Colonic mucosa (tissue), 4 donors: ENCODE measurements around the gene CCDC9. TPM values are rescaled to one million over a fixed set of nuclear protein-coding genes. Genes with fewer than 3 reads are reported as not detected.

ENCODE experiments used
- DNase-seq: peaks from one replicate; pipeline ENCODE4 v3.0.0-alpha.2; 2020
- H3K27ac ChIP-seq: fragments of 200-600 bp; one replicate; pipeline ENCODE4 v1.8.0; 2021
- H3K27me3 ChIP-seq: fragments of 200-600 bp; one replicate; pipeline ENCODE4 v1.8.0; 2021
- H3K36me3 ChIP-seq: fragments of 200-600 bp; one replicate; pipeline ENCODE4 v1.8.0; 2021
- H3K4me1 ChIP-seq: fragments of 200-600 bp; one replicate; pipeline ENCODE4 v1.8.0; 2021; ENCODE audit warnings: mild to moderate bottlenecking
- H3K4me3 ChIP-seq: fragments of 200-600 bp; one replicate; pipeline ENCODE4 v1.8.0; 2021
- H3K9ac ChIP-seq, 2 donors: one replicate each; pipeline ENCODE4 v1.7.0; 2013; ENCODE audit warnings: control low read depth in 2 of 2, low read depth in 2 of 2, low read length in 2 of 2
- H3K9me3 ChIP-seq: fragments of 200-600 bp; one replicate; pipeline ENCODE4 v1.8.0; 2021
- intact Hi-C: fragments of 100-400 bp; cut with DNase I; formaldehyde crosslinking; loops from one replicate; pipeline ENCODE4 v1.14.1; 2022
- total RNA-seq, 2 donors: library from RNA; stranded (reverse); fragmentation: NEBNext Ultra II Directional in 1 of 2; extraction: Animal tissue kit (Norgen Biotek cat#: 25700) in 1 of 2; gene quantifications; one replicate each; pipeline ENCODE4 v1.2.1, GENCODE V29; 2021
- TF ChIP-seq, protein P1 (sequence below): fragments of 200-600 bp; IDR thresholded peaks from one replicate; pipeline ENCODE4 v1.8.0; 2022; ENCODE audit warnings: antibody characterized with exemption, mild to moderate bottlenecking
- donor health status: healthy.
- donor health status: DM: no; HTN: no; CAD: no.
- donor health status: DM: no; HTN: no; CAD: no.

CCDC9 gene
- total RNA-seq, 2 donors from 2014 or later, result 27.2 to 37.3 TPM

DNA sequence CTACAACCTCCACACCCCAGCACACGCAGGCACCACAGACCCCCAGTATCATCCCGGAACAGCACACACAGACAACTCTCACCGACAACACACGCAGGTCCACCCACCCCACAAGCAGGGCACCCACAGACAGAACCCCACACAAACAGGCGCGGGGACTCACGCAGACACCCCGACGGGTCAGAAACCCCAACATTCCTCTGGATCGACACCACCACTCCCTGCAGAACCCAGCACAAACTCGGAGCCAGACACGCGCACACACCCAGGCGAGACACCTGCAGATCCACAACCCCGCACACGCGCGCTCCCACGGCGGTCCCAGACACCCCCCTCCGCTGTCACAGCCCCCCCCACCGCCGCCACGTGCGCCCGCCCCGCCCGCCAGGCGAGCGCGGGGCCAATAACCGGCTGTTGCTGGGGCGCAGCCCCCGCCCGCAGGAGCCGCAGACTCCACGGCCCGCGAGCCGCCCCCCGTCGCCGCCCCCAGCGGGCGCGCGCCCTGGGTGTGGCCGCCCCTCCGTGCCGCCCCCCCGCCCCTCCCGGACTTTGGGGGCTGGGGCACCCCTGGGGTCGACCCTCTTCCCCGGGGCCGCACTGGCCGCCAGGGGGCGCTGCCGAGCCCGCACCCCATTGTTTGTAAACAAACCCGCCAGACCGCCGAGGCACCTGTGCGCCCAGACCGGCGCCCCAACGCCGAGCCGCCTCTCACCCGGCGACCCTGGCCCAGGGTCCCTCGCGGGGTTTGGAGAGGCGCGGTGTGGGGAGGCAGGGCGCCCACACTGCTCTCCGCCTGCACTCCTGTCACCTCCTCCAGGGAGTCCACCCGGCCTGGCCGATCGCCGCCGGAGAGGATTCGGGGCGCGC lies 26.0 kb upstream of the CCDC9 start:
- no peaks in the 10 kb centered on the region for H3K27me3 ChIP-seq
- peak overlapping the region; percentile 87 for H3K27ac ChIP-seq
- no peaks in the 10 kb centered on the region for H3K9me3 ChIP-seq
- peak overlapping the region; percentile 95 for H3K4me3 ChIP-seq
- TF ChIP-seq, protein P1, sequence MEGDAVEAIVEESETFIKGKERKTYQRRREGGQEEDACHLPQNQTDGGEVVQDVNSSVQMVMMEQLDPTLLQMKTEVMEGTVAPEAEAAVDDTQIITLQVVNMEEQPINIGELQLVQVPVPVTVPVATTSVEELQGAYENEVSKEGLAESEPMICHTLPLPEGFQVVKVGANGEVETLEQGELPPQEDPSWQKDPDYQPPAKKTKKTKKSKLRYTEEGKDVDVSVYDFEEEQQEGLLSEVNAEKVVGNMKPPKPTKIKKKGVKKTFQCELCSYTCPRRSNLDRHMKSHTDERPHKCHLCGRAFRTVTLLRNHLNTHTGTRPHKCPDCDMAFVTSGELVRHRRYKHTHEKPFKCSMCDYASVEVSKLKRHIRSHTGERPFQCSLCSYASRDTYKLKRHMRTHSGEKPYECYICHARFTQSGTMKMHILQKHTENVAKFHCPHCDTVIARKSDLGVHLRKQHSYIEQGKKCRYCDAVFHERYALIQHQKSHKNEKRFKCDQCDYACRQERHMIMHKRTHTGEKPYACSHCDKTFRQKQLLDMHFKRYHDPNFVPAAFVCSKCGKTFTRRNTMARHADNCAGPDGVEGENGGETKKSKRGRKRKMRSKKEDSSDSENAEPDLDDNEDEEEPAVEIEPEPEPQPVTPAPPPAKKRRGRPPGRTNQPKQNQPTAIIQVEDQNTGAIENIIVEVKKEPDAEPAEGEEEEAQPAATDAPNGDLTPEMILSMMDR, result peak; percentile 71
- intact Hi-C loops, result no loop called here
- peak; percentile 85 for DNase-seq
- H3K9ac ChIP-seq, result peak overlapping the region; percentile 72 to 99
- H3K36me3 ChIP-seq, result no peaks in the 10 kb centered on the region
- H3K4me1 ChIP-seq, result peaks cover 10% of the 10 kb centered on the region

DNA sequence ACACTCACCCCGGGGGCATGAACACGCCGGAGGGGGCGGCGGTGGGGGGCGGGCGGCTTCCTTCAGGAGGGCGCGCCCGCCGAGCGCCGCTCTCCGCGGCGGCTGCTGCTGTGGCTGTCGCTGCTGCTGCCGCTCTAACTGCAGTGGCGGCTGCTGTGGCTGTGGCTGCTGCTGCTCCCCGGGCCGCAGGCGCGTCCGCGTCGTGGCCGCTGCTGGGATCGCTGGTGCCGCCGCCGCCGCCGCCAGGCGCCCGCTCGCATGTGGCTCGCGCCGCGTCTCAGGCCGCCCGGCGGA lies 25.5 kb upstream of the CCDC9 start, which contains the start of gene BBC3:
Gene BBC3, minus strand, starts transcription at position 279 of the 294 bp plus-strand sequence. CDS start 2,768 bp downstream, outside the sequence.
- intact Hi-C loops, result no loop called here
- Histone ChIP-seq H3K36me3 (no peaks in the 10 kb centered on the region), H3K9me3 (no peaks in the 10 kb centered on the region), H3K27ac (peak within 1 kb of the TSS; percentile 88), H3K4me1 (peaks cover 10% of the 10 kb centered on the region), H3K27me3 (no peaks in the 10 kb centered on the region), H3K4me3 (peak within 1 kb of the TSS; percentile 95), H3K9ac (peak within 1 kb of the TSS; percentile 86 to 100)
- DNase-seq, result no peak
- TF ChIP-seq, protein P1, result no peak

DNA sequence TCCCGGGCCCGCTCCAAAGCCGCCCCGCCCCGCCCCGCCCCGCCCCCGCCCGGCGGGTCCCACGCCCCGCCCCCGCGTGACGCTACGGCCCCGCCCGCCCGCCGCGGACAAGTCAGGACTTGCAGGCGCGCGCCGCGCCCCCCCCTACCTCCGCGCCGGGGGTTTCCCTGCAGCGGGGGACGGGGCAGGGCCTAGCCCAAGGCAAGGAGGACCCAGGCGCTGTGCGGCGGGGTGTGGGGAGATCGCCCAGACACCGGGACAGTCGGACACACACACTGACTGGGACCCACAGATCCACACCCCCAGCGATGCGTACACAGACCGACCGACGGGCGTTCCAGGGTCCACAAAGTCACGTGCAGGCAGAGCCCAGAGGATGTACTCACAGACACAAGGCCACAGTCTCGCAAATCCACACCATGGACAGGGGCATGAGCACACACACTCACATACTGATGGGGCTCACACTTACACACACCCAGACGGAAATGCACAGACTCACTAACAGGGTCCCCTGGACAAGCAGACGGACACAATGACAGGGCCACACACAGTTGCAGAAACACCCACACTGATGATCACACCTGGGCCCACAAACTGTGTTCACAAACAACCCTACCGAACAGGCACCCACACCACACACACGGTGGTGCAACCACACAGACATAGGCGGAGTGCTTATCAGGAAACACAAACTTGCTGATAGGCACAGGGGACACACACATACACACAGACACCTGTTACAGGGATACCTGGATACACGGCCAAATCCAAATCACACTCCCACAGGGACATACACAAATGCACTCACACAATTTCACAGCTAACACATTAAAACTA lies 24.9 kb upstream of the CCDC9 start:
- H3K27me3 ChIP-seq, result no peaks in the 10 kb centered on the region
- no peaks in the 10 kb centered on the region for H3K36me3 ChIP-seq
- H3K27ac ChIP-seq, result peak overlapping the region; percentile 88
- intact Hi-C loops, result no loop called here
- DNase-seq, result peak; percentile 93
- peak overlapping the region; percentile 86 to 100 for H3K9ac ChIP-seq
- no peaks in the 10 kb centered on the region for H3K9me3 ChIP-seq
- peaks cover 10% of the 10 kb centered on the region for H3K4me1 ChIP-seq
- H3K4me3 ChIP-seq, result peak overlapping the region; percentile 95
- TF ChIP-seq, protein P1, result no peak

DNA sequence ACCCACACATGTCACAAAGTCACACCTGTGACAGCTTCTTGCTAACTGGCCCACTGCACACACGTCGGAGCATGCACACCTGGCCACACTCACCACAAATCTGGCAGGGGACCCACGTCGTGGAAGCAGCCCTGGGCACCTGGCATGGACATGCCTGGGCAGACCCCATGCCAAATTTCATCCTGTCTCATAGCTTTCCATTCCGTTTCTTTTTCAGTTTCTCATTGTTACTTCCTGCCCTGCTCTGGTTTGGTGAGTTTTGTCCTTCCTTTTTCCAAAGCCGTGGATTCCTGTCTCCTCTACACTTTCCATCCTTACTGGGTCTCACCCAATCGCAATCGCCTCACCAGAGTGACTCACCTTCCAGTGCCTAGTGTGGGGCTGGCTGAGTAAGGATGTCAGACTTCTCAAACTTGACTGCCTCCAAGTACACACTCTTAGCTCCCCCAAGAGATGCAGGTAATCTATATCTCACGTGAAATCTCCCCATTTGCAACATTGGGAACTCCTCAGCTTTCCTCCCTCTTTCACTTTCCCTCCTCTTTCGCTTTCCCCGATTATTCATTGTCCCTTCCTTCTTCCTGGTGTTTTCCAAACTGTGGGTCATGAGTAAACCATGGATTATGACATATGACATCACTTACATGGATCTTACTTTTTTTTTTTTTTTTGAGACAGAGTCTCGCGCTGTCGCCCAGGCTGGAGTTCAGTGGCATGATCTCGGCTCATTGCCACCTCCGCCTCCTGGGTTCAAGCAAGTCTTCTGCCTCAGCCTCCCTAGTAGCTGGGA lies 23.7 kb upstream of the CCDC9 start:
- DNase-seq, result peak; percentile 70

More for the DNA sequence above, 23.7 kb upstream of the CCDC9 start:
- Histone ChIP-seq H3K9me3 (no peaks in the 10 kb centered on the region), H3K4me3 (peak overlapping the region; percentile 45), H3K36me3 (no peaks in the 10 kb centered on the region), H3K27me3 (no peaks in the 10 kb centered on the region), H3K27ac (peak overlapping the region; percentile 88), H3K9ac (peak overlapping the region; percentile 60 to 100), H3K4me1 (no peaks in the 10 kb centered on the region)
- TF ChIP-seq, protein P1, result no peak
- intact Hi-C loops, result no loop called here
